Sigmoid colon (tissue), 4 donors: ENCODE results near the gene GSE1.

Experiments used
- EP300 ChIP-seq, 4 donors: sonication (generic); formaldehyde crosslinking; IDR thresholded peaks; one replicate each; pipeline ENCODE4 v1.6.1; 2017; ENCODE audit warnings: antibody characterized with exemption in 4 of 4
- POLR2A ChIP-seq, 2 donors: fragments of 450-650 bp; IDR thresholded peaks; one replicate each; pipeline ENCODE4 v1.6.1; 2016; ENCODE audit warnings: antibody characterized with exemption in 2 of 2, mild to moderate bottlenecking in 2 of 2, moderate library complexity in 2 of 2
- POLR2AphosphoS5 ChIP-seq, 4 donors: sonication (generic); formaldehyde crosslinking; IDR thresholded peaks; one replicate each; pipeline ENCODE4 v1.6.1; 2017; ENCODE audit warnings: antibody characterized with exemption in 4 of 4
- TF ChIP-seq, protein P1 (sequence below), 4 experiments: fragments of 450-650 bp in 3 of 4; fragments of 200-600 bp in 1 of 4; IDR thresholded peaks; one replicate each; pipeline ENCODE4 v1.5.1; 2016 to 2019; ENCODE audit warnings: antibody characterized with exemption in 4 of 4, mild to moderate bottlenecking in 3 of 4, moderate library complexity in 2 of 4

DNA sequence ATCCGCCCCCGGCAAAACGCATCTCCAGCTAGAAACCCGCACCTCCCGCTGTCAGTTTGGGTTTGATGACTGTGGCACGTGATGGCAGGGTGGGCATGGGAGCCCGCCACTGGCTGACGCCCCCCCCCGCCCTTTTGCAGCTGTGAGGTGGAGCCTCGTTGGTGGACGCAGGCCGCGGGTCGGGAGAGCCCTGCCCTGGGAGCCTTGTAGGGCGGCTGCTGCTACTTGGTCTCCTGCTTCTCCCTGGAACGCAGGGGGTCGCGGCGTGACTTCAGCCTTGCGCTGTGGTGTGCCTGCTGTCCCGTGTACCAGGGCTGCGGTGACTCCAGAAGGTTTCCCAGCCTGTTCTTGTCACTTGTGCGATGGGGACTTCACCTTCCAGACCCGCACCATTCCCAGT lies 28.2 kb downstream of the GSE1 start:
- TF ChIP-seq, protein P1, sequence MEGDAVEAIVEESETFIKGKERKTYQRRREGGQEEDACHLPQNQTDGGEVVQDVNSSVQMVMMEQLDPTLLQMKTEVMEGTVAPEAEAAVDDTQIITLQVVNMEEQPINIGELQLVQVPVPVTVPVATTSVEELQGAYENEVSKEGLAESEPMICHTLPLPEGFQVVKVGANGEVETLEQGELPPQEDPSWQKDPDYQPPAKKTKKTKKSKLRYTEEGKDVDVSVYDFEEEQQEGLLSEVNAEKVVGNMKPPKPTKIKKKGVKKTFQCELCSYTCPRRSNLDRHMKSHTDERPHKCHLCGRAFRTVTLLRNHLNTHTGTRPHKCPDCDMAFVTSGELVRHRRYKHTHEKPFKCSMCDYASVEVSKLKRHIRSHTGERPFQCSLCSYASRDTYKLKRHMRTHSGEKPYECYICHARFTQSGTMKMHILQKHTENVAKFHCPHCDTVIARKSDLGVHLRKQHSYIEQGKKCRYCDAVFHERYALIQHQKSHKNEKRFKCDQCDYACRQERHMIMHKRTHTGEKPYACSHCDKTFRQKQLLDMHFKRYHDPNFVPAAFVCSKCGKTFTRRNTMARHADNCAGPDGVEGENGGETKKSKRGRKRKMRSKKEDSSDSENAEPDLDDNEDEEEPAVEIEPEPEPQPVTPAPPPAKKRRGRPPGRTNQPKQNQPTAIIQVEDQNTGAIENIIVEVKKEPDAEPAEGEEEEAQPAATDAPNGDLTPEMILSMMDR (IDR thresholded peaks at IDR 0.05): no peak
- TF ChIP-seq POLR2AphosphoS5 (IDR thresholded peaks at IDR 0.05) (no peak), POLR2A (IDR thresholded peaks at IDR 0.05) (no peak), EP300 (IDR thresholded peaks at IDR 0.05) (no peak)
